GM12878 (cell line): Measurements from ENCODE around the gene WNK1. TPM values are rescaled to one million over a fixed set of nuclear protein-coding genes. Genes with fewer than 3 reads are reported as not detected.

Experiments
- ATAC-seq: fragments of 200-7000 bp; cut with Tn5 transposase; 3 replicates; pipeline ENCODE4 v1.9.1; 2020; ENCODE audit warnings: mild to moderate bottlenecking, moderate library complexity
- BruUV-seq: library from RNA; stranded (reverse); fragments of 400-500 nt; replicated peaks from 2 replicates; lab custom pipeline; 2021; lab: Mats Ljungman, UMichigan
- CTCF ChIA-PET: fragments of 300-600 bp; sonication (Branson Sonifier 250); formaldehyde crosslinking; extraction: SDS; loops from one replicate; lab custom pipeline; 2021; ENCODE audit warnings: inconsistent platforms; lab: Yijun Ruan, JAX
- POLR2A ChIA-PET: fragments of 350-600 bp; formaldehyde crosslinking; extraction: SDS; loops from one replicate; lab custom pipeline; 2021; ENCODE audit warnings: inconsistent platforms; lab: Charles Lee
- RAD21 ChIA-PET: fragments of 300-600 bp; sonication (Branson Sonifier 250); formaldehyde crosslinking; loops from one replicate; lab custom pipeline; 2023; ENCODE audit warnings: antibody characterized with exemption; ENCODE audit not compliant: unreplicated experiment; lab: Charles Lee
- SMC1A ChIA-PET: fragments of 300-600 bp; sonication (Branson Sonifier 250); formaldehyde crosslinking; loops from one replicate; lab custom pipeline; 2023; ENCODE audit not compliant: unreplicated experiment, uncharacterized antibody; lab: Charles Lee
- DNase-seq: peaks from one replicate; pipeline ENCODE4 v3.0.0-alpha.2; 2011; ENCODE audit warnings: low read depth, low spot score
- FAIRE-seq: peaks from 3 replicates; lab custom pipeline; 2011; peaks lifted over from hg19 to GRCh38; lab: Jason Lieb, UNC
- H2AFZ ChIP-seq: 2 replicates; pipeline ENCODE4 v1.6.0; 2011; ENCODE audit warnings: low read depth, low read length, control low read depth; ENCODE audit not compliant: control insufficient read depth
- H3K27ac ChIP-seq: 2 replicates; pipeline ENCODE4 v1.5.1; 2011; ENCODE audit warnings: control low read depth; ENCODE audit not compliant: control insufficient read depth, insufficient read depth
- H3K27me3 ChIP-seq, 2 experiments: replicated peaks in 1 of 2; 2 replicates each; pipeline versions ENCODE4 v1.6.0 to v1.6.1; 2011; ENCODE audit warnings: low read length in 1 of 2; ENCODE audit not compliant: control insufficient read depth in 2 of 2, insufficient read depth in 2 of 2
- H3K36me3 ChIP-seq, 2 experiments: 2 replicates each; pipeline ENCODE4 v1.5.1; 2011; ENCODE audit warnings: low read length in 1 of 2; ENCODE audit not compliant: control insufficient read depth in 2 of 2, insufficient read depth in 2 of 2
- H3K4me1 ChIP-seq: 2 replicates; pipeline ENCODE4 v1.6.1; 2011; ENCODE audit warnings: mild to moderate bottlenecking, low read length, moderate library complexity, mixed read lengths; ENCODE audit not compliant: control insufficient read depth, insufficient read depth
- H3K4me2 ChIP-seq: 2 replicates; pipeline ENCODE4 v1.6.0; 2011; ENCODE audit warnings: control low read depth; ENCODE audit not compliant: control insufficient read depth, insufficient read depth
- H3K4me3 ChIP-seq: fragments of 200-600 bp; sonication (generic); 2 replicates; pipeline ENCODE4 v1.5.1; 2016
- H3K79me2 ChIP-seq: 2 replicates; pipeline ENCODE4 v1.6.0; 2011; ENCODE audit warnings: low read length; ENCODE audit not compliant: control insufficient read depth, insufficient read depth
- H3K9ac ChIP-seq: 2 replicates; pipeline ENCODE4 v1.8.0; 2011; ENCODE audit warnings: low read length, control low read depth, mixed read lengths; ENCODE audit not compliant: control insufficient read depth, insufficient read depth
- H3K9me3 ChIP-seq: replicated peaks from 3 replicates; pipeline ENCODE4 v1.5.1; 2011; ENCODE audit warnings: mild to moderate bottlenecking, low read length; ENCODE audit not compliant: control insufficient read depth, insufficient read depth
- H4K20me1 ChIP-seq: 2 replicates; pipeline ENCODE4 v1.6.0; 2011; ENCODE audit not compliant: control insufficient read depth, insufficient read depth
- BCLAF1 ChIP-seq: fragments of 450-650 bp; IDR thresholded peaks from 2 replicates; pipeline ENCODE4 v1.6.1; 2017; ENCODE audit warnings: antibody characterized with exemption, mild to moderate bottlenecking, moderate library complexity
- E4F1 ChIP-seq: fragments of 450-650 bp; IDR thresholded peaks from 2 replicates; pipeline ENCODE4 v1.6.1; 2018; ENCODE audit warnings: borderline replicate concordance, mild to moderate bottlenecking; ENCODE audit not compliant: partially characterized antibody
- EP300 ChIP-seq, 2 experiments: fragments of 150-350 bp in 1 of 2; IDR thresholded peaks; 2 replicates each; pipeline ENCODE4 v1.6.1; 2011 to 2012; ENCODE audit warnings: low read depth in 2 of 2, low read length in 2 of 2, borderline replicate concordance in 1 of 2, improper control_type of control experiment in 1 of 2, inconsistent platforms in 1 of 2; ENCODE audit not compliant: control insufficient read depth in 1 of 2
- NR2F1 ChIP-seq: fragments of 450-650 bp; conservative IDR thresholded peaks from 2 replicates; pipeline ENCODE4 v1.6.1; 2017; ENCODE audit warnings: mild to moderate bottlenecking
- RAD21 ChIP-seq: IDR thresholded peaks from 2 replicates; pipeline ENCODE4 v1.6.1; 2011; ENCODE audit warnings: mild to moderate bottlenecking, low read depth, low read length, moderate library complexity; ENCODE audit not compliant: insufficient read depth
- SREBF2 ChIP-seq: IDR thresholded peaks from 2 replicates; pipeline ENCODE4 v1.6.1; 2012; ENCODE audit warnings: mild to moderate bottlenecking, low read length
- WGBS: methylation state at CpG from one replicate; pipeline ENCODE4 v1.1.6; 2016; ENCODE audit warnings: low lambda C conversion rate; ENCODE audit not compliant: insufficient replicate concordance, insufficient coverage; ENCODE audit errors: missing lambda C conversion rate; 5-methylcytosine and 5-hydroxymethylcytosine counted together
- in situ Hi-C: fragments of 300-500 bp; cut with MboI; formaldehyde crosslinking; loops from 9 replicates; pipeline ENCODE4 v1.14.3; 2018; ENCODE audit warnings: mixed read lengths
- intact Hi-C: fragments of 100-400 bp; cut with micrococcal nuclease; formaldehyde crosslinking; loops from one replicate; pipeline ENCODE4 v1.14.2; 2022; ENCODE audit not compliant: unreplicated experiment
- polyA plus RNA-seq, 11 experiments: library from polyadenylated mRNA; depleted of rRNA in 4 of 11; unstranded in 6 of 11; stranded (reverse) in 5 of 11; fragments of >200 nt; fragmentation: Nextera tagmentation in 4 of 11; fragmentation: Illumina TruSeq in 1 of 11; extraction: Ambion mirVana in 4 of 11; extraction: Trizol in 1 of 11; gene quantifications; 1 replicate in 1 of 11; 2 replicates in 10 of 11; pipeline versions ENCODE4 v1.2.1 to v1.2.3, GENCODE V29; 2011 to 2016; ENCODE audit warnings: inconsistent platforms in 2 of 11, missing spikeins in 2 of 11, low read depth in 1 of 11
- total RNA-seq, 4 experiments: library from RNA; depleted of rRNA in 3 of 4; stranded (reverse); fragments of >200 nt in 3 of 4; fragmentation: Illumina TruSeq in 1 of 4; extraction: Trizol in 1 of 4; gene quantifications; 2 replicates each; pipeline versions ENCODE4 v1.2.1 to v1.2.3, GENCODE V29; 2013 to 2021

Gene WNK1
- total and polyA plus RNA-seq, 10 of the 15 experiments (the other 5 are each of a cell fraction or from before 2014, with no cell fraction given): 9.6 to 151 (median 86.6) TPM

GRCh38 chr12:765840-766239, 13.5 kb downstream of the WNK1 start:
- Histone ChIP-seq H3K79me2 (peaks cover 93% of the 10 kb centered on the region), H3K4me1 (peaks cover 6% of the 10 kb centered on the region), H4K20me1 (no peaks in the 10 kb centered on the region), H3K4me2 (no peak overlapping the region)
- RAD21 ChIA-PET: no interaction called here
- ATAC-seq (0 out of 3 replicates have a peak, but pooled peaks have one; percentile 3), FAIRE-seq (no peak), DNase-seq (no peak)
- TF ChIP-seq SREBF2 (no peak), EP300 (IDR thresholded peaks at IDR 0.05; ENCODE audit: borderline replicate concordance in 1 of 2, control insufficient read depth in 1 of 2, low read depth in 2 of 2, low read length in 2 of 2) (no peak), E4F1 (no peak), RAD21 (no peak), BCLAF1 (no peak), NR2F1 (no peak)
- TF ChIP-seq, all 136 proteins: peak for 0
- intact Hi-C loops: loop anchor here (5.0 kb wide), 1 partner anchor 36 kb away; no protein-coding TSS in a partner anchor
- POLR2A ChIA-PET: interaction anchor here (0.7 to 1.0 kb wide), 2 partner anchors 10 to 12 kb away, joined by 3 read pairs; no protein-coding TSS in a partner anchor
- SMC1A ChIA-PET: interaction anchor here (1.1 to 2.8 kb wide), 5 partner anchors 9 to 51 kb away, joined by 3 to 13 read pairs (median 6); no protein-coding TSS in a partner anchor
- no TSS peak for BruUV-seq
- CTCF ChIA-PET: interaction anchor here (1.0 to 2.4 kb wide), 4 partner anchors 10 to 50 kb away, joined by 4 to 11 read pairs (median 4); no protein-coding TSS in a partner anchor
- Histone ChIP-seq H3K9ac (no peak overlapping the region), H3K27me3 (no peaks in the 10 kb centered on the region), H2AFZ (no peak overlapping the region), H3K36me3 (peaks cover 0 to 17% of the 10 kb centered on the region in 2 experiments; a peak in 3 of 4 replicates), H3K9me3 (peaks cover 2% of the 10 kb centered on the region; the same call in 2 of the 3 replicates), H3K4me3 (no peak overlapping the region), H3K27ac (no peak overlapping the region)
- in situ Hi-C loops: no loop called here
- WGBS: 100% methylated on average over 1 of the region's 1 CpG
